Subcutaneous adipose tissue (tissue), 4 donors: ENCODE results near the gene ZBTB7C. TPM values are rescaled to one million over a fixed set of nuclear protein-coding genes. Genes with fewer than 3 reads are reported as not detected.

Experiments used
- total RNA-seq, 4 donors: library from RNA; depleted of rRNA; stranded (reverse); fragments of >200 nt; gene quantifications; one replicate each; pipeline ENCODE4 v1.1.0, GENCODE V29; 2016
- TF ChIP-seq, protein P1 (sequence below): fragments of 450-650 bp; IDR thresholded peaks from one replicate; pipeline ENCODE4 v1.5.1; 2016; ENCODE audit warnings: low read depth, mild to moderate bottlenecking, control low read depth, antibody characterized with exemption, moderate library complexity

ZBTB7C gene
- total RNA-seq, 4 donors from 2014 or later = 1.0 to 5.5 (median 4.4) TPM

GRCh38 chr18:47992266-47992665, 416.9 kb downstream of the ZBTB7C start:
- TF ChIP-seq, protein P1, sequence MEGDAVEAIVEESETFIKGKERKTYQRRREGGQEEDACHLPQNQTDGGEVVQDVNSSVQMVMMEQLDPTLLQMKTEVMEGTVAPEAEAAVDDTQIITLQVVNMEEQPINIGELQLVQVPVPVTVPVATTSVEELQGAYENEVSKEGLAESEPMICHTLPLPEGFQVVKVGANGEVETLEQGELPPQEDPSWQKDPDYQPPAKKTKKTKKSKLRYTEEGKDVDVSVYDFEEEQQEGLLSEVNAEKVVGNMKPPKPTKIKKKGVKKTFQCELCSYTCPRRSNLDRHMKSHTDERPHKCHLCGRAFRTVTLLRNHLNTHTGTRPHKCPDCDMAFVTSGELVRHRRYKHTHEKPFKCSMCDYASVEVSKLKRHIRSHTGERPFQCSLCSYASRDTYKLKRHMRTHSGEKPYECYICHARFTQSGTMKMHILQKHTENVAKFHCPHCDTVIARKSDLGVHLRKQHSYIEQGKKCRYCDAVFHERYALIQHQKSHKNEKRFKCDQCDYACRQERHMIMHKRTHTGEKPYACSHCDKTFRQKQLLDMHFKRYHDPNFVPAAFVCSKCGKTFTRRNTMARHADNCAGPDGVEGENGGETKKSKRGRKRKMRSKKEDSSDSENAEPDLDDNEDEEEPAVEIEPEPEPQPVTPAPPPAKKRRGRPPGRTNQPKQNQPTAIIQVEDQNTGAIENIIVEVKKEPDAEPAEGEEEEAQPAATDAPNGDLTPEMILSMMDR = no peak

GRCh38 chr18:47990981-47991380, 418.2 kb downstream of the ZBTB7C start:
- TF ChIP-seq, protein P1 = no peak

DNA sequence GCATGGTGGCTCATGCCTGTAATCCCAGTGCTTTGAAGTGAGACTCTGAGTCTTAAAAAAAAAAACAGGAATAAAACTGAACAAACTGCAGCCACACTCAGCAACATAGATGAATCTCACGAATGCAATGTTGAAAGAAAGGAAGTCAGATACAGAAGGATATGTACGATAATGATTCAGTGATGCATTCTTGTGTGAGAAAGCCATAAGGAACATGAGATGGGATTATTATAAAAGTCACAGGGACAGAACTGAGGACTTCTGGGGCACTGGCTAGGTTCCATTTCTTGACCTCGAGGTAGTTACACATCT, 421.8 kb downstream of the ZBTB7C start:
- TF ChIP-seq, protein P1 = no peak

DNA sequence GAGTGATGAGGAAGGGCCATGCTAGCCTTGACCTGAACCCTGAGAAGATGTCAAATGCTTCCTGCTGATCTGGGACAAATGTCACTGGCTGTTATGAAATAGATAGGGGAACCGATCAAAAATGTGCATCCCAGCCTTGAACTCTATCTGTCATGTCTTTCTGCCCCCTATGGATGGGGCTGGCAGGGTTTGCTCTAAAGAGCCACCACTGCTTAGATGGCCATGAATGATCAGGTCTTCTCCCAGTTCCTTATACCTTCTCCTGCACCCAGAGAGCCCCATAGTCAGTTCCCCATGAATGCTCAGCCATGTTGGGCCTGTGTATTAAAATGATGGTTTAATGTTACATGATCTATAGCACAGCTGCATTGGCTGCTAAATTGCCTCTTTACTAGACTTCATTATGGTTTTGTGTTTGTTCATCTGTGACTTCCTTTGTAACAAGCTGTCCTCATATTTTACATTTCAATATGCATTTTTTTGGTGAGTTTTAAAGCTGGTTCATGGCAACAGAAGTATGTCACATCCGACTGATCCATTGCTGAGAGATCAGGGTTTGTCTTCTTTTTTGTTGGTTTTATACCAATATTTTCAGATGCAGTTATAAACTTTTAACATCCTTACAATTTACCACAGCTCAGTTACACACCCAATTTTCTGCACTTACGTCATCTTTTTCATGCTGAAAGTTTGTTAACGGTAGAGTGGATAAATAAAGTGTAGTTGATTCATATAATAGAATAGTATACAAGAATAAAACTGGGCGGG, 422.4 kb downstream of the ZBTB7C start:
- TF ChIP-seq, protein P1 = no peak

DNA sequence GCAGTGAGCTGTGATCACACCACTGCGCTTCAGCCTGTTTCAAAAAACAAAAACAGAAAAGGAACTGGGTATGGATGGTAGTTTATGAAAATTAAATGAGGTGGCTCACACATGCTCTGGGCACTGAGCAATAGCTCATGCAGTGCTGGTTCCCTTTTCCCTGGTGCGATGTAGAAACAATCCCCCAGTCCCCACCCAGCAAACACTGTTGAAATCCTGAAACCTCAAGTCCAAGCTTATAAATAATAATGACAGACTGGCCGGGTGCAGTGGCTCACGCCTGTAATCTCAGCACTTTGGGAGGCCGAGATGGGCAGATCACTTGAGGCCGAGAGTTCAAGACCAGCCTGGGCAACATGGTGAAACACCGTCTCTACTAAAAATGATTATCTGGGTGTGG, 423.3 kb downstream of the ZBTB7C start:
- TF ChIP-seq, protein P1 = no peak

- TF ChIP-seq, protein P1 = no peak
Observed at GRCh38 chr18:47984991-47985390, 424.2 kb downstream of the ZBTB7C start.

- TF ChIP-seq, protein P1 = no peak
Observed at GRCh38 chr18:47983946-47984345, 425.2 kb downstream of the ZBTB7C start.
